H1 (cell line): ENCODE measurements around the gene RDM1. TPM values are rescaled to one million over a fixed set of nuclear protein-coding genes. Genes with fewer than 3 reads are reported as not detected.

Experiments
- CTCF ChIA-PET: fragments of 300-600 bp; sonication (Branson Sonifier 250); formaldehyde crosslinking; loops from one replicate; lab custom pipeline; 2021; ENCODE audit not compliant: partially characterized antibody; lab: Charles Lee
- POLR2A ChIA-PET: fragments of 300-600 bp; sonication (Branson Sonifier 250); formaldehyde crosslinking; loops from one replicate; lab custom pipeline; 2021; ENCODE audit warnings: inconsistent platforms; ENCODE audit not compliant: partially characterized antibody; lab: Charles Lee
- DNase-seq, 2 experiments: peaks; one replicate each; pipeline versions ENCODE4 v3.0.0 to v3.0.0-alpha.2; 2010 to 2022; ENCODE audit warnings: low spot score in 2 of 2, low read depth in 1 of 2, mixed read lengths in 1 of 2
- FAIRE-seq: peaks from 2 replicates; lab custom pipeline; 2011; peaks lifted over from hg19 to GRCh38; lab: Jason Lieb, UNC
- H2AFZ ChIP-seq: 2 replicates; pipeline ENCODE4 v1.8.1; 2012; ENCODE audit warnings: low read length, inconsistent platforms
- H2AK5ac ChIP-seq: 2 replicates; pipeline ENCODE4 v1.6.1; 2013; ENCODE audit warnings: low read depth, low read length
- H2BK120ac ChIP-seq: replicated peaks from 2 replicates; pipeline ENCODE3; 2013; ENCODE audit warnings: low read depth, low read length, inconsistent platforms
- H2BK12ac ChIP-seq: 2 replicates; pipeline ENCODE4 v1.6.1; 2013; ENCODE audit warnings: low read depth, low read length
- H2BK15ac ChIP-seq: 2 replicates; pipeline ENCODE4 v1.6.1; 2013; ENCODE audit warnings: low read length
- H2BK20ac ChIP-seq: 2 replicates; pipeline ENCODE4 v1.6.1; 2013; ENCODE audit warnings: low read length
- H2BK5ac ChIP-seq: 2 replicates; pipeline ENCODE4 v1.6.1; 2013; ENCODE audit warnings: low read depth, low read length
- H3K14ac ChIP-seq: 2 replicates; pipeline ENCODE4 v1.6.1; 2013; ENCODE audit warnings: inconsistent platforms; ENCODE audit not compliant: insufficient read length
- H3K18ac ChIP-seq: 2 replicates; pipeline ENCODE4 v1.6.1; 2013; ENCODE audit warnings: low read length; ENCODE audit errors: extremely low read depth
- H3K23ac ChIP-seq: 2 replicates; pipeline ENCODE4 v1.6.1; 2013; ENCODE audit warnings: inconsistent platforms; ENCODE audit not compliant: insufficient read length
- H3K23me2 ChIP-seq: 2 replicates; pipeline ENCODE4 v1.6.1; 2013; ENCODE audit warnings: low read depth, low read length
- H3K27ac ChIP-seq: 2 replicates; pipeline ENCODE4 v1.6.1; 2011; ENCODE audit warnings: low read depth, low read length, inconsistent platforms
- H3K27me3 ChIP-seq, 4 experiments: replicated peaks in 1 of 4; 1 replicate in 1 of 4; 2 replicates in 3 of 4; pipeline versions ENCODE4 v1.6.1 to v1.8.1; 2011 to 2013; ENCODE audit warnings: low read length in 3 of 4, mild to moderate bottlenecking in 3 of 4, inconsistent platforms in 2 of 4, mixed read lengths in 2 of 4, moderate library complexity in 1 of 4; ENCODE audit not compliant: control insufficient read depth in 3 of 4, insufficient read depth in 3 of 4; ENCODE audit errors: extremely low read depth in 1 of 4
- H3K36me3 ChIP-seq, 4 experiments: 2 replicates each; pipeline versions ENCODE4 v1.6.1 to v1.8.1; 2011 to 2013; ENCODE audit warnings: mild to moderate bottlenecking in 4 of 4, low read length in 3 of 4, moderate library complexity in 2 of 4, control low read depth in 1 of 4, inconsistent platforms in 1 of 4; ENCODE audit not compliant: insufficient read depth in 4 of 4, control insufficient read depth in 2 of 4
- H3K4ac ChIP-seq: replicated peaks from 2 replicates; pipeline ENCODE3; 2013; ENCODE audit warnings: low read length, low read depth, mixed read lengths, inconsistent platforms; ENCODE audit not compliant: insufficient read length
- H3K4me1 ChIP-seq, 4 experiments: replicated peaks in 1 of 4; 1 replicate in 1 of 4; 2 replicates in 3 of 4; pipeline versions ENCODE4 v1.6.1 to v1.8.1; 2011 to 2013; ENCODE audit warnings: low read length in 3 of 4, inconsistent platforms in 2 of 4, mixed read lengths in 1 of 4; ENCODE audit not compliant: insufficient read depth in 4 of 4, control insufficient read depth in 3 of 4
- H3K4me2 ChIP-seq, 2 experiments: 2 replicates each; pipeline versions ENCODE4 v1.6.1 to v1.8.1; 2011 to 2013; ENCODE audit warnings: low read depth in 2 of 2, low read length in 2 of 2, control low read depth in 1 of 2, inconsistent platforms in 1 of 2, mild to moderate bottlenecking in 1 of 2; ENCODE audit not compliant: insufficient read depth in 1 of 2
- H3K4me3 ChIP-seq, 4 experiments: fragments of 200-600, 300-600 bp in 1 of 4; sonication (generic), shearing (Covaris generic), sonication (Bioruptor Twin) in 1 of 4; 2 replicates each; pipeline versions ENCODE4 v1.5.1 to v1.8.1; 2011 to 2016; ENCODE audit warnings: low read length in 4 of 4, low read depth in 3 of 4, control low read depth in 2 of 4, inconsistent platforms in 2 of 4, mild to moderate bottlenecking in 2 of 4, mixed read lengths in 1 of 4, moderate library complexity in 1 of 4; ENCODE audit not compliant: insufficient read depth in 2 of 4; ENCODE audit errors: extremely low read depth in 1 of 4
- H3K56ac ChIP-seq: replicated peaks from 2 replicates; pipeline ENCODE3; 2013; ENCODE audit warnings: low read depth, mild to moderate bottlenecking, mixed read lengths, low read length, inconsistent platforms; ENCODE audit not compliant: insufficient read length
- H3K79me1 ChIP-seq: 2 replicates; pipeline ENCODE4 v1.6.1; 2013; ENCODE audit warnings: low read depth, low read length, control low read depth
- H3K79me2 ChIP-seq, 2 experiments: 2 replicates each; pipeline versions ENCODE4 v1.6.1 to v1.8.1; 2012 to 2013; ENCODE audit warnings: low read length in 2 of 2, mild to moderate bottlenecking in 2 of 2, inconsistent platforms in 1 of 2; ENCODE audit not compliant: insufficient read depth in 2 of 2, control insufficient read depth in 1 of 2
- H3K9ac ChIP-seq, 4 experiments: replicated peaks in 1 of 4; 1 replicate in 1 of 4; 2 replicates in 3 of 4; pipeline versions ENCODE4 v1.6.1 to v1.8.1; 2011 to 2013; ENCODE audit warnings: low read depth in 3 of 4, low read length in 3 of 4, control low read depth in 2 of 4, mild to moderate bottlenecking in 2 of 4, moderate library complexity in 2 of 4, inconsistent platforms in 1 of 4; ENCODE audit errors: extremely low read depth in 1 of 4
- H3K9me3 ChIP-seq, 2 experiments: 2 replicates each; pipeline versions ENCODE4 v1.6.1 to v1.8.1; 2012 to 2013; ENCODE audit warnings: mild to moderate bottlenecking in 2 of 2, moderate library complexity in 2 of 2, control low read depth in 1 of 2, inconsistent platforms in 1 of 2, low read depth in 1 of 2, low read length in 1 of 2, mixed read lengths in 1 of 2; ENCODE audit not compliant: insufficient read depth in 2 of 2
- H4K20me1 ChIP-seq, 2 experiments: replicated peaks in 1 of 2; 2 replicates each; pipeline versions ENCODE3 to v1.8.1; 2011 to 2013; ENCODE audit warnings: inconsistent platforms in 2 of 2, low read length in 2 of 2, mild to moderate bottlenecking in 1 of 2; ENCODE audit not compliant: insufficient read depth in 2 of 2, control insufficient read depth in 1 of 2
- H4K5ac ChIP-seq: 2 replicates; pipeline ENCODE4 v1.6.1; 2013; ENCODE audit warnings: low read length, low read depth, mixed read lengths, inconsistent platforms; ENCODE audit not compliant: insufficient read length
- H4K8ac ChIP-seq: 2 replicates; pipeline ENCODE4 v1.8.0; 2013; ENCODE audit warnings: mild to moderate bottlenecking, moderate library complexity, low read length, inconsistent platforms; ENCODE audit not compliant: insufficient read depth; ENCODE audit errors: extremely low read depth
- H4K91ac ChIP-seq: replicated peaks from 2 replicates; pipeline ENCODE3; 2013; ENCODE audit warnings: low read length, mixed read lengths, inconsistent platforms; ENCODE audit not compliant: insufficient read length
- ATF3 ChIP-seq: IDR thresholded peaks from 2 replicates; pipeline ENCODE4 v1.6.1; 2011; ENCODE audit warnings: low read depth, mild to moderate bottlenecking, low read length; ENCODE audit not compliant: insufficient read depth
- BCL11A ChIP-seq, 2 experiments: IDR thresholded peaks; one replicate each; pipeline ENCODE4 v1.6.1; 2011; ENCODE audit warnings: low read depth in 2 of 2, low read length in 2 of 2, mild to moderate bottlenecking in 2 of 2
- WGBS, 2 experiments: shearing (Covaris generic) in 1 of 2; methylation state at CpG; one replicate each; pipeline versions ENCODE4 v1.1.6 to v1.1.7; 2013 to 2015; ENCODE audit warnings: low lambda C conversion rate in 2 of 2, mixed read lengths in 2 of 2, inconsistent platforms in 1 of 2, low coverage in 1 of 2, missing lambda C conversion rate in 1 of 2; ENCODE audit not compliant: insufficient replicate concordance in 2 of 2, insufficient coverage in 1 of 2, insufficient read length in 1 of 2; ENCODE audit errors: extremely low coverage in 1 of 2, missing lambda C conversion rate in 1 of 2; 5-methylcytosine and 5-hydroxymethylcytosine counted together
- polyA plus RNA-seq, 7 experiments: library from polyadenylated mRNA; depleted of rRNA in 3 of 7; stranded (reverse) in 5 of 7; unstranded in 2 of 7; fragments of >200 nt in 5 of 7; fragments of 200-250 nt in 2 of 7; gene quantifications; 1 replicate in 5 of 7; 2 replicates in 1 of 7; 4 replicates in 1 of 7; pipeline versions ENCODE4 v1.2.1 to v1.2.3, GENCODE V29; 2011 to 2013; ENCODE audit warnings: missing spikeins in 2 of 7, mixed read lengths in 2 of 7
- total RNA-seq: library from RNA; stranded (reverse); fragmentation: NEBNext Ultra II Directional; extraction: Animal tissue kit (Norgen Biotek cat#: 25700); gene quantifications from 2 replicates; pipeline ENCODE4 v1.2.1, GENCODE V29; 2021

RDM1 gene
- total and polyA plus RNA-seq, 2 of the 8 experiments (the other 6 are each of a cell fraction or from before 2014, with no cell fraction given) = 7.3 to 9.7 TPM

GRCh38 chr17:35901631-35902175 lies 28.9 kb downstream of the RDM1 start:
- Histone ChIP-seq H2BK15ac (no peak overlapping the region), H3K18ac (no peak overlapping the region), H3K4ac (no peak overlapping the region), H3K36me3 (no peaks in the 10 kb centered on the region), H3K27ac (no peak overlapping the region), H3K79me2 (no peaks in the 10 kb centered on the region), H4K8ac (no peak overlapping the region), H2BK20ac (no peak overlapping the region), H3K27me3 (no peaks in the 10 kb centered on the region), H3K4me1 (no peaks in the 10 kb centered on the region), H3K4me3 (no peak overlapping the region)
- POLR2A ChIA-PET = interaction anchor here (0.7 to 0.8 kb wide), 2 partner anchors 14 to 30 kb away, joined by 3 read pairs; no protein-coding TSS in a partner anchor
- CTCF ChIA-PET = interaction anchor here (1.0 to 1.3 kb wide), 3 partner anchors 30 to 45 kb away, joined by 3 read pairs; no protein-coding TSS in a partner anchor
- TF ChIP-seq ATF3 = no peak
- no peak for TF ChIP-seq BCL11A (IDR thresholded peaks at IDR 0.05; ENCODE audit: low read depth in 2 of 2, low read length in 2 of 2)
- TF ChIP-seq, all 59 proteins: peak for 0
- no peak overlapping the region for H3K4me2 ChIP-seq
- WGBS, 2 experiments = 89% methylated on average over 8 of the region's 9 CpGs; no CpG with 5 or more reads in 1 of the 2 experiments
- no peaks in the 10 kb centered on the region for H3K9me3 ChIP-seq
- no peak overlapping the region for H3K56ac ChIP-seq
- H3K79me1 ChIP-seq = no peaks in the 10 kb centered on the region
- no peak overlapping the region for H4K91ac ChIP-seq
- no peak overlapping the region for H2BK12ac ChIP-seq
- FAIRE-seq = no peak
- H2AK5ac ChIP-seq = no peak overlapping the region
- no peak overlapping the region for H2BK120ac ChIP-seq
- no peak overlapping the region for H3K14ac ChIP-seq
- H3K23ac ChIP-seq = no peak overlapping the region
- no peak overlapping the region for H2BK5ac ChIP-seq
- no peak overlapping the region for H3K9ac ChIP-seq
- peaks cover 0 to 2% of the 10 kb centered on the region in 2 experiments for H4K20me1 ChIP-seq
- H3K23me2 ChIP-seq = no peaks in the 10 kb centered on the region; the same call in 1 of the 2 replicates
- DNase-seq = no peak
- no peak overlapping the region for H4K5ac ChIP-seq
- H2AFZ ChIP-seq = no peak overlapping the region
